H9 (cell line): ENCODE results near the gene ADGRF5. TPM values are rescaled to one million over a fixed set of nuclear protein-coding genes. Genes with fewer than 3 reads are reported as not detected.

ENCODE experiments used
- DNase-seq: peaks from one replicate; pipeline ENCODE4 v3.0.0-alpha.2; 2017
- H2AFZ ChIP-seq: one replicate; pipeline ENCODE4 v1.6.1; 2013; ENCODE audit warnings: mild to moderate bottlenecking, low read length, control low read depth, moderate library complexity
- H2AK5ac ChIP-seq: 2 replicates; pipeline ENCODE4 v1.6.1; 2013; ENCODE audit warnings: low read length, control low read depth, mixed read lengths; ENCODE audit not compliant: insufficient read length
- H2BK120ac ChIP-seq: one replicate; pipeline ENCODE4 v1.6.1; 2013; ENCODE audit warnings: low read depth, mild to moderate bottlenecking, low read length, control low read depth, inconsistent platforms; ENCODE audit not compliant: poor library complexity, severe bottlenecking
- H2BK12ac ChIP-seq: 2 replicates; pipeline ENCODE4 v1.6.1; 2013; ENCODE audit warnings: low read length, control low read depth, mixed read lengths, low read depth; ENCODE audit not compliant: insufficient read length
- H2BK15ac ChIP-seq: 2 replicates; pipeline ENCODE4 v1.6.1; 2013; ENCODE audit warnings: low read depth, low read length, control low read depth
- H2BK20ac ChIP-seq: one replicate; pipeline ENCODE4 v1.6.1; 2013; ENCODE audit warnings: low read depth, mild to moderate bottlenecking, low read length, control low read depth, inconsistent platforms; ENCODE audit not compliant: poor library complexity, severe bottlenecking
- H2BK5ac ChIP-seq: 2 replicates; pipeline ENCODE4 v1.6.1; 2013; ENCODE audit warnings: low read length, control low read depth, mixed read lengths; ENCODE audit not compliant: insufficient read length
- H3K14ac ChIP-seq: 2 replicates; pipeline ENCODE4 v1.6.1; 2013; ENCODE audit warnings: low read length, control low read depth; ENCODE audit not compliant: insufficient read depth
- H3K18ac ChIP-seq: 2 replicates; pipeline ENCODE4 v1.6.1; 2013; ENCODE audit warnings: low read depth, mild to moderate bottlenecking, mixed read lengths, low read length, control low read depth; ENCODE audit not compliant: insufficient read length
- H3K23ac ChIP-seq: 2 replicates; pipeline ENCODE4 v1.6.1; 2013; ENCODE audit warnings: low read length, control low read depth, mixed read lengths, low read depth; ENCODE audit not compliant: insufficient read length
- H3K23me2 ChIP-seq: 2 replicates; pipeline ENCODE4 v1.6.1; 2013; ENCODE audit warnings: low read depth, mild to moderate bottlenecking, mixed read lengths, low read length, control low read depth; ENCODE audit not compliant: insufficient read length, poor library complexity, severe bottlenecking
- H3K27ac ChIP-seq: 2 replicates; pipeline ENCODE4 v1.5.1; 2013; ENCODE audit warnings: low read length, control low read depth, mixed read lengths, low read depth; ENCODE audit not compliant: insufficient read length
- H3K27me3 ChIP-seq: 2 replicates; pipeline ENCODE4 v1.6.1; 2013; ENCODE audit warnings: low read length, control low read depth, inconsistent platforms; ENCODE audit not compliant: insufficient read depth
- H3K4ac ChIP-seq: 2 replicates; pipeline ENCODE4 v1.6.1; 2013; ENCODE audit warnings: low read depth, mild to moderate bottlenecking, control low read depth, inconsistent platforms, low read length, moderate library complexity
- H3K4me1 ChIP-seq: 2 replicates; pipeline ENCODE4 v1.6.1; 2013; ENCODE audit warnings: low read length, control low read depth, inconsistent platforms; ENCODE audit not compliant: insufficient read depth
- H3K4me2 ChIP-seq: 2 replicates; pipeline ENCODE4 v1.6.1; 2013; ENCODE audit warnings: low read length, control low read depth, mixed read lengths; ENCODE audit not compliant: insufficient read length, insufficient read depth
- H3K56ac ChIP-seq: 2 replicates; pipeline ENCODE4 v1.6.1; 2013; ENCODE audit warnings: low read depth, mild to moderate bottlenecking, mixed read lengths, low read length, control low read depth; ENCODE audit not compliant: insufficient read length
- H3K79me1 ChIP-seq: 2 replicates; pipeline ENCODE4 v1.6.1; 2013; ENCODE audit warnings: low read depth, mild to moderate bottlenecking, moderate library complexity, low read length, control low read depth, inconsistent platforms; ENCODE audit not compliant: insufficient read depth, poor library complexity, severe bottlenecking
- H3K79me2 ChIP-seq: 2 replicates; pipeline ENCODE4 v1.6.1; 2013; ENCODE audit warnings: low read length, control low read depth, inconsistent platforms; ENCODE audit not compliant: insufficient read depth
- H3K9ac ChIP-seq: 2 replicates; pipeline ENCODE4 v1.6.1; 2013; ENCODE audit warnings: low read length, control low read depth, mixed read lengths; ENCODE audit not compliant: insufficient read length; ENCODE audit errors: extremely low read depth
- H3K9me3 ChIP-seq: one replicate; pipeline ENCODE4 v1.6.1; 2013; ENCODE audit warnings: low read depth, low read length, inconsistent platforms; ENCODE audit not compliant: control insufficient read depth
- H3T11ph ChIP-seq: one replicate; pipeline ENCODE4 v1.6.1; 2013; ENCODE audit warnings: mild to moderate bottlenecking, low read length, control low read depth, inconsistent platforms
- H4K20me1 ChIP-seq: one replicate; pipeline ENCODE4 v1.6.1; 2013; ENCODE audit not compliant: control insufficient read depth, insufficient read length, insufficient read depth
- H4K5ac ChIP-seq: 2 replicates; pipeline ENCODE4 v1.6.1; 2013; ENCODE audit warnings: low read depth, mild to moderate bottlenecking, mixed read lengths, low read length, control low read depth; ENCODE audit not compliant: insufficient read length
- H4K8ac ChIP-seq: replicated peaks from 2 replicates; pipeline ENCODE4 v1.6.1; 2013; ENCODE audit warnings: low read length, control low read depth, mixed read lengths, low read depth; ENCODE audit not compliant: insufficient read length
- H4K91ac ChIP-seq: 2 replicates; pipeline ENCODE4 v1.6.1; 2013; ENCODE audit warnings: low read depth, mild to moderate bottlenecking, moderate library complexity, mixed read lengths, low read length, control low read depth; ENCODE audit not compliant: insufficient read length
- H3K27ac Mint-ChIP-seq, 3 experiments: 2 replicates in 2 of 3; 3 replicates in 1 of 3; pipeline ENCODE4 v1.8.0; 2020 to 2021; ENCODE audit warnings: mixed read lengths in 3 of 3, mild to moderate bottlenecking in 1 of 3, moderate library complexity in 1 of 3
- H3K27me3 Mint-ChIP-seq: 2 replicates; pipeline ENCODE4 v1.8.0; 2021; ENCODE audit warnings: low read depth, mild to moderate bottlenecking, moderate library complexity, mixed read lengths
- H3K36me3 Mint-ChIP-seq, 3 experiments: 2 replicates in 2 of 3; 3 replicates in 1 of 3; pipeline ENCODE4 v1.8.0; 2020 to 2021; ENCODE audit warnings: low read depth in 3 of 3, mixed read lengths in 3 of 3; ENCODE audit not compliant: insufficient read depth in 1 of 3
- H3K4me1 Mint-ChIP-seq, 2 experiments: 2 replicates each; pipeline ENCODE4 v1.8.0; 2020; ENCODE audit warnings: mixed read lengths in 2 of 2
- H3K4me3 Mint-ChIP-seq, 2 experiments: 2 replicates in 1 of 2; 3 replicates in 1 of 2; pipeline ENCODE4 v1.8.0; 2020 to 2021; ENCODE audit warnings: mild to moderate bottlenecking in 2 of 2, mixed read lengths in 2 of 2, moderate library complexity in 1 of 2
- H3K9me3 Mint-ChIP-seq, 2 experiments: 2 replicates in 1 of 2; 3 replicates in 1 of 2; pipeline ENCODE4 v1.8.0; 2020; ENCODE audit warnings: mild to moderate bottlenecking in 2 of 2, mixed read lengths in 2 of 2, moderate library complexity in 1 of 2
- CTCF ChIP-seq: fragments of 200-600 bp; sonication (generic); conservative IDR thresholded peaks from 3 replicates; pipeline ENCODE4 v1.8.0; 2021; ENCODE audit warnings: antibody characterized with exemption, mild to moderate bottlenecking
- total RNA-seq: library from RNA; stranded (reverse); gene quantifications from 2 replicates; pipeline ENCODE4 v1.2.1, GENCODE V29; 2021

ADGRF5 gene
- total RNA-seq, 1 experiment from 2014 or later, result not detected

- H2BK120ac ChIP-seq, result no peak overlapping the region
- no peak overlapping the region for H2AFZ ChIP-seq
- Mint-ChIP-seq H3K27me3 (no peaks in the 10 kb centered on the region), H3K36me3 (no peaks in the 10 kb centered on the region), H3K4me3 (no peak overlapping the region), H3K9me3 (no peaks in the 10 kb centered on the region), H3K27ac (no peak overlapping the region), H3K4me1 (no peaks in the 10 kb centered on the region)
- H3K4ac ChIP-seq, result no peak overlapping the region
- H2BK5ac ChIP-seq, result no peak overlapping the region
- no peak overlapping the region for H3K4me2 ChIP-seq
- H3K79me2 ChIP-seq, result no peaks in the 10 kb centered on the region
- no peak overlapping the region for H3K27ac ChIP-seq
- H4K20me1 ChIP-seq, result no peaks in the 10 kb centered on the region
- no peaks in the 10 kb centered on the region for H3K9me3 ChIP-seq
- no peaks in the 10 kb centered on the region for H3K23me2 ChIP-seq
- no peak for TF ChIP-seq CTCF
- DNase-seq, result no peak
- H4K5ac ChIP-seq, result no peak overlapping the region
- H4K91ac ChIP-seq, result no peak overlapping the region
- no peak overlapping the region for H4K8ac ChIP-seq
- no peak overlapping the region for H2BK12ac ChIP-seq
- H3K14ac ChIP-seq, result no peak overlapping the region
- no peak overlapping the region for H2BK20ac ChIP-seq
- no peak overlapping the region for H3K9ac ChIP-seq
- H3K79me1 ChIP-seq, result no peaks in the 10 kb centered on the region
- no peak overlapping the region for H3K23ac ChIP-seq
- no peaks in the 10 kb centered on the region; the same call in 1 of the 2 replicates for H3K4me1 ChIP-seq
- H2AK5ac ChIP-seq, result no peak overlapping the region
- H3K18ac ChIP-seq, result no peak overlapping the region
- no peak overlapping the region for H2BK15ac ChIP-seq
- H3K27me3 ChIP-seq, result no peaks in the 10 kb centered on the region
- no peak overlapping the region for H3K56ac ChIP-seq
- H3T11ph ChIP-seq, result no peak overlapping the region
Measured at GRCh38 chr6:46963039-46963438, 41.3 kb upstream of the ADGRF5 start.
